Ovary (tissue), 3 donors: Measurements from ENCODE around the gene UNC93B1.
"Not testable (repeated sequence)": the region's sequence is repeated elsewhere in the genome, so short reads cannot be mapped to it uniquely, and the experiment has no call there.

ENCODE experiments used
- EP300 ChIP-seq: sonication (generic); formaldehyde crosslinking; IDR thresholded peaks from one replicate; pipeline ENCODE4 v1.6.1; 2017; ENCODE audit warnings: antibody characterized with exemption
- POLR2A ChIP-seq: fragments of 450-650 bp; IDR thresholded peaks from one replicate; pipeline ENCODE4 v1.6.1; 2017; ENCODE audit warnings: antibody characterized with exemption, mild to moderate bottlenecking, moderate library complexity
- TF ChIP-seq, protein P1 (sequence below), 3 donors: fragments of 450-650 bp in 2 of 3; fragments of 200-600 bp in 1 of 3; IDR thresholded peaks; one replicate each; pipeline versions ENCODE4 v1.5.1 to v1.8.0; 2016 to 2022; ENCODE audit warnings: antibody characterized with exemption in 3 of 3, mild to moderate bottlenecking in 1 of 3
- donor health status: DM: no; HTN: no; CAD: no.

DNA sequence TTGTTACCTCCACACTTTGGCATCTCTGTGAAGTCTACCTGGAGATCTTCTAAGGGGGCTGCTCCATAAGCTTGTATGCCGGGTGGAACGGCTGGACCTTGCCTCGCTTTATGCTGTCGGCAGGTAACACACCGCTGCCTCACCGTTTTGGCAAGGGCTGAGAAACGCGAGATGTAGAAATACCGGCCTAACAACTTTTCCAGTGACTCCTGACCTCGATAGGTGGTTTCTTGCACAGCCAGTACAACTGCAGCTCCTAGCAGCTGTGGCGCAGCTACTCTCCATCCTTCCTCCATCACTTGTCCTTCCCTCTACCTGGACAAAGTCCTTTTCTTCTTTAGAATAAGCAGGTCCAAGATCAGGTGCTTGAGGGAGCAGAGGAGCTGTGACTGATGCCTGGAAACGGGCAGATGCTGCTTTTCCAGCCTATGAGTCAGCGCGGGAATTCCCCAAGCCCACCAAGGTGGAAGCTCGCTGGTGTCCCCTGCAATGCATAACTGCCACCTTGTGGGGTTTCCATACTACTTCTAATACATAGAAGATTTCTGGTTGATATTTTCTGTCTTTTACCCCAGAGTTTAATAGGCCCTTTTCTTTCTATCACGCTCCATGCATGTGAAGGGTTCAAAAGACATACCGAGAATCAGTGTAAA is 25.0 kb downstream of the UNC93B1 start:
- TF ChIP-seq, protein P1, sequence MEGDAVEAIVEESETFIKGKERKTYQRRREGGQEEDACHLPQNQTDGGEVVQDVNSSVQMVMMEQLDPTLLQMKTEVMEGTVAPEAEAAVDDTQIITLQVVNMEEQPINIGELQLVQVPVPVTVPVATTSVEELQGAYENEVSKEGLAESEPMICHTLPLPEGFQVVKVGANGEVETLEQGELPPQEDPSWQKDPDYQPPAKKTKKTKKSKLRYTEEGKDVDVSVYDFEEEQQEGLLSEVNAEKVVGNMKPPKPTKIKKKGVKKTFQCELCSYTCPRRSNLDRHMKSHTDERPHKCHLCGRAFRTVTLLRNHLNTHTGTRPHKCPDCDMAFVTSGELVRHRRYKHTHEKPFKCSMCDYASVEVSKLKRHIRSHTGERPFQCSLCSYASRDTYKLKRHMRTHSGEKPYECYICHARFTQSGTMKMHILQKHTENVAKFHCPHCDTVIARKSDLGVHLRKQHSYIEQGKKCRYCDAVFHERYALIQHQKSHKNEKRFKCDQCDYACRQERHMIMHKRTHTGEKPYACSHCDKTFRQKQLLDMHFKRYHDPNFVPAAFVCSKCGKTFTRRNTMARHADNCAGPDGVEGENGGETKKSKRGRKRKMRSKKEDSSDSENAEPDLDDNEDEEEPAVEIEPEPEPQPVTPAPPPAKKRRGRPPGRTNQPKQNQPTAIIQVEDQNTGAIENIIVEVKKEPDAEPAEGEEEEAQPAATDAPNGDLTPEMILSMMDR (IDR thresholded peaks at IDR 0.05), result not testable (repeated sequence)
- not testable (repeated sequence) for TF ChIP-seq POLR2A, EP300
